ACC112 (cell line): ENCODE results near the gene TMC2.
A peak's percentile ranks its signal among the peaks of the same experiment; 100 is the strongest.
"Not testable (repeated sequence)": the region's sequence is repeated elsewhere in the genome, so short reads cannot be mapped to it uniquely, and the experiment has no call there.

Source experiments
- H2AFZ ChIP-seq: fragments of 200-600 bp; sonication (generic); one replicate; pipeline ENCODE4 v1.6.0; 2017; ENCODE audit warnings: antibody characterized with exemption, low read length; ENCODE audit not compliant: unreplicated experiment
- H3K27ac ChIP-seq: fragments of 200-600 bp; sonication (generic); 2 replicates; pipeline ENCODE4 v1.5.1; 2014; ENCODE audit warnings: low read depth, mild to moderate bottlenecking, antibody characterized with exemption, low read length, moderate library complexity
- H3K27me3 ChIP-seq: fragments of 200-600 bp; sonication (generic); 2 replicates; pipeline ENCODE4 v1.6.1; 2014; ENCODE audit warnings: mild to moderate bottlenecking, antibody characterized with exemption, low read length, moderate library complexity, mixed read lengths; ENCODE audit not compliant: insufficient read depth
- H3K36me3 ChIP-seq: fragments of 200-600 bp; sonication (generic); 2 replicates; pipeline ENCODE4 v1.6.1; 2016; ENCODE audit warnings: mild to moderate bottlenecking, antibody characterized with exemption, low read length, moderate library complexity, mixed read lengths; ENCODE audit not compliant: insufficient read depth
- H3K4me1 ChIP-seq: fragments of 200-600 bp; sonication (generic); one replicate; pipeline ENCODE4 v1.6.1; 2016; ENCODE audit warnings: low read length, mixed read lengths; ENCODE audit not compliant: insufficient read depth, unreplicated experiment, control insufficient read depth
- H3K4me3 ChIP-seq: fragments of 200-600 bp; sonication (generic); 2 replicates; pipeline ENCODE4 v1.5.1; 2014; ENCODE audit warnings: mild to moderate bottlenecking, low read depth, low read length
- H3K79me2 ChIP-seq: fragments of 200-600 bp; sonication (generic); one replicate; pipeline ENCODE4 v1.6.0; 2016; ENCODE audit warnings: low read length; ENCODE audit not compliant: control insufficient read depth, unreplicated experiment, insufficient read depth

Gene TMC2

GRCh38 chr20:2663364-2663886 is 127.1 kb downstream of the TMC2 start:
- Histone ChIP-seq H3K27ac (no peak overlapping the region), H3K27me3 (peaks cover under 1% of the 10 kb centered on the region), H2AFZ (peak overlapping the region; percentile 45), H3K79me2 (peaks cover 9% of the 10 kb centered on the region), H3K4me3 (peak overlapping the region; percentile 87), H3K4me1 (peaks cover 9% of the 10 kb centered on the region), H3K36me3 (no peaks in the 10 kb centered on the region)

DNA sequence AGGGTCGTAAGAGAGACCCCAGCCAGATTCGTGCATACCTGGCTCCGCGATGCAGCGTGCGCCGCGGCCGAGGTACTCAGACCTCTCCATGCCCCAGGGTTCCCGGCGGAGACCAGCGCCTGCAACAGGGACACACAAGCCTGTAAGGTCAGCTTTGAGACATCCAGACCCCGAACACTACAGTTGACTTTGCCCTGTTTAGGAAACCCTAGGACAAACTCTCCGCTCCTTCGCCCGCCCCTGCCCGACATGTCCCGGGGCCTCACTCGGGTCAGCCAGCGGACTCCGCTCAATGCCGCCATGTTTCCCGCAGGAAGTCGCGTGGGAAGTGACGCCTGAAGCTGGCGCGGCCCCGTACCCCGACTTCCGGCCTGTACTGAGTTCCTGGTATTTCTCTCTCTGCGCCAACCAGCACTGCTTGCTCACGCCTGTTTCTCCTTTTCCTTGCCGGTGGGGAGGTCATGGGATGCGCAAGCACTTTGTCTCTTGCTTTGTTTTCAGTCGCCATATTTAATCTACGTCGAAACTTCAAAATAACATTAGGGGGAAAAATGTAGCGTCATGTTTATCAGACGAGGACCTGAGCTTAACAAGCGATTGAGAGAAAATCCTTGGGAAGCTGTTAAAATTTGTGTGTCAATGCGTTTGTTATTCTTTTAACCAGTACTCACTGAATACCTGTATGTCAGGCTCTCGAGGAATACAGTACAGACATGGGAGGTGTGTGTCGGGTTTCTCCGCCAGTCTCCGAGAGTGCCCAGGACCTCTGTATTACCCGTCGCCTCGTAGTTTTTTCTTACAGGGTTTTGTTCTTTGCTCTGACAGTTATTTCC is 127.7 kb downstream of the TMC2 start, which contains the start of gene IDH3B:
IDH3B (minus strand) TSS at position 330 of the 833 bp plus-strand sequence; CDS start at position 302, 28 bp downstream.
- peaks cover 9% of the 10 kb centered on the region for H3K79me2 ChIP-seq
- peak within 1 kb of the TSS; percentile 80 for H3K27ac ChIP-seq
- H3K4me3 ChIP-seq, result peak within 1 kb of the TSS; percentile 87
- H3K27me3 ChIP-seq, result peaks cover 5% of the 10 kb centered on the region
- no peaks in the 10 kb centered on the region for H3K36me3 ChIP-seq
- peaks cover 9% of the 10 kb centered on the region for H3K4me1 ChIP-seq
- peak within 1 kb of the TSS; percentile 89 for H2AFZ ChIP-seq

DNA sequence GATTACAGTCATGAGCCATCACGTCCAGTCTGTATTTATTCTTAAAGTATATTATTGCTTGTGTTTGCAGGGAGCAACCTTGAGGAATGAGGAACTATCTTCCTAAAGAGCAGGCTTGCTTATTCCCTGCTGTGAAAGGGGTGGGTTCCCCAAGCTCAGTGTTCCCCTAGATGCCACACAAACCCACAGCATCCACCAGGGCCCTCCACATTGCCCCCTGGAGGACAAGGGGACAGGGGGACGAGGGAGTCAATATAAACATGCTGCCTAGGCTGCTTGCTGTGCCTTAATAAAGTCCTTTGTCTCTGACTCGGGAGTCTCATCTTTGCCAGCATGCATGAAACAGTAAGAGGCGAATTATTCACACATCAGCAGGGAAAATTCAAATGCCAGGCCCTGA is 135.6 kb downstream of the TMC2 start:
- H2AFZ ChIP-seq, result no peak overlapping the region
- H3K27ac ChIP-seq, result no peak overlapping the region
- H3K27me3 ChIP-seq, result peaks cover 5% of the 10 kb centered on the region
- no peaks in the 10 kb centered on the region for H3K4me1 ChIP-seq
- no peak overlapping the region for H3K4me3 ChIP-seq
- H3K36me3 ChIP-seq, result no peaks in the 10 kb centered on the region
- H3K79me2 ChIP-seq, result no peaks in the 10 kb centered on the region

DNA sequence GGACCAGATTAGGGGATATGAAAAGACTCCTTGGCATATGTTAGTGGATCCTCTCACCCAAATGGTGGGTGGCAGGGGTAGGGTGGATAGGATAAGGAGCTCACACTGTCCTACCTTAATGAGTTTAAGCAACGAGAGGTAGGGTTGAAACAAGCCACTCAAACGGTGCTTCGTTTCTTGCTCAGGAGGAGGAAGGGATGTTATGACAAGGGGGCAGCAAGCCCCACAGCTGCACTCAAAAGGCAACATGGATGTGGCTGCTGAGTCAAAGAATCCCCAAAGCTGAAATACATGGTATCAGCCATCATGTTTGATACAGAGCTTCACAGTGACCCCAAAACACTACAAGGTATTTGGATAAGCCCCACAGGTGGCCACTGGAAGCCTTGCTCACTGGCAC is 136.1 kb downstream of the TMC2 start:
- Histone ChIP-seq H3K4me1 (no peaks in the 10 kb centered on the region), H3K27ac (no peak overlapping the region), H3K4me3 (no peak overlapping the region), H3K27me3 (peaks cover 9% of the 10 kb centered on the region), H3K79me2 (no peaks in the 10 kb centered on the region), H3K36me3 (no peaks in the 10 kb centered on the region), H2AFZ (no peak overlapping the region)

DNA sequence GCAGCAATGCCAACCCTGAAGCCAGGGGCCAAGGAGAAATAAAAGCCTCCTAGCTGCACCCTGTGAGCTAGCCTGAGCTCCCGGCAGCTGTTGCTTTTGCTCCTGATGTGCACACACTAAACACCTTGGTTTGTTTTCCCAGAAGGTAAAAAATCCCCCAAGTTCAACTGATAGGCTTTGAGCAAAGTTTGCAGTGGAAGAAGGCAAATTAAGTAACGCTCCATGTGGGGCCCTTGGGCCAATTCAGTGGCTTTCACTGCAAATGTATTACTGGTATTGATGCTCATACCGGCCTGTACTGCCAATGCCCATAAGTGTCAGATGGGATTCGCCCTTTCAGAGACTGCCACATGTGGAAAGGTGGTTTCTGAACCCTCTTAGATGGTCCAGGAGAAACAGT is 137.1 kb downstream of the TMC2 start:
- no peak overlapping the region for H3K4me3 ChIP-seq
- H3K36me3 ChIP-seq, result no peaks in the 10 kb centered on the region
- H3K27ac ChIP-seq, result no peak overlapping the region
- H3K4me1 ChIP-seq, result no peaks in the 10 kb centered on the region
- peaks cover 14% of the 10 kb centered on the region for H3K27me3 ChIP-seq
- H3K79me2 ChIP-seq, result no peaks in the 10 kb centered on the region
- no peak overlapping the region for H2AFZ ChIP-seq

GRCh38 chr20:2680046-2680445 is 143.7 kb downstream of the TMC2 start:
- H3K4me1 ChIP-seq, result no peaks in the 10 kb centered on the region
- H3K27ac ChIP-seq, result no peak overlapping the region
- H3K4me3 ChIP-seq, result no peak overlapping the region
- no peaks in the 10 kb centered on the region for H3K79me2 ChIP-seq
- H3K36me3 ChIP-seq, result no peaks in the 10 kb centered on the region
- peaks cover 32% of the 10 kb centered on the region for H3K27me3 ChIP-seq
- no peak overlapping the region for H2AFZ ChIP-seq

DNA sequence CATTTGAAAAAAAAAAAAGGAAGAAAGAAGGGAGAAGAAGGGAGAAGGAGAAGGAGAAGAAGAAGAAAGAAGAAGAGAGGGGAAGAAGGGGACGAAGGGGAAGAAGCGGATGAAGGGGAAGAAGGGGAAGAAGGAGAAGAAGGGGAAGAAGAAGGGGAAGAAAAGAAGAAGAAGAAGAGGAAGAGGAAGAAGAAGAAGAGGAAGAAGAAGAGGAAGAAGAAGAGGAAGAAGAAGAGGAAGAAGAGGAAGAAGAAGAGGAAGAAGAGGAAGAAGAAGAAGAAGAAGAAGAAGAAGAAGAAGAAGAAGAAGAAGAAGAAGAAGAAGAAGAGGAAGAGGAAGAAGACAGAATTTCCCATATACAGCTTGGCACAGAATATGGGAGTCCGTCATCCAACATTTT is 145.7 kb downstream of the TMC2 start:
- peaks cover 49% of the 10 kb centered on the region for H3K27me3 ChIP-seq
- H3K4me1 ChIP-seq, H3K36me3 ChIP-seq, H3K27ac ChIP-seq, H2AFZ ChIP-seq, H3K79me2 ChIP-seq, H3K4me3 ChIP-seq: not testable (repeated sequence)

DNA sequence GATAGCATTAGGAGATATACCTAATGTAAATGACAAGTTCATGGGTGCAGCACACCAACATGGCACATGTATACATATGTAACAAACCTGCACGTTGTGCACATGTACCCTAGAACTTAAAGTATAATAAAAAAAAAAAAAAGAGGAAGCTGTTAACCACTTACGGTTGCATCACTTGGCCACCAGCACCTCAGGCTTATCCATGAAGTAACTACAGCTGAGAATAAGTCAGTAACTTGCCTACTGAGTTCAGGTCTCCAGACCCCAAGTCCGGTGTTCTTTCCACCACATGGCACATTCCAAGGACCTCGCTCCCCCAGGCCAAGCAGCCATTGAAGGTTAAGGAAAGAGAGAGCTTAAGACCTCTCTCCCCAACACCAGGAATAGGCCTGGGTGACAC is 148.4 kb downstream of the TMC2 start:
- not testable (repeated sequence) for H3K79me2 ChIP-seq, H3K36me3 ChIP-seq, H3K4me1 ChIP-seq, H3K27ac ChIP-seq, H3K4me3 ChIP-seq, H2AFZ ChIP-seq
- peaks cover 42% of the 10 kb centered on the region for H3K27me3 ChIP-seq

DNA sequence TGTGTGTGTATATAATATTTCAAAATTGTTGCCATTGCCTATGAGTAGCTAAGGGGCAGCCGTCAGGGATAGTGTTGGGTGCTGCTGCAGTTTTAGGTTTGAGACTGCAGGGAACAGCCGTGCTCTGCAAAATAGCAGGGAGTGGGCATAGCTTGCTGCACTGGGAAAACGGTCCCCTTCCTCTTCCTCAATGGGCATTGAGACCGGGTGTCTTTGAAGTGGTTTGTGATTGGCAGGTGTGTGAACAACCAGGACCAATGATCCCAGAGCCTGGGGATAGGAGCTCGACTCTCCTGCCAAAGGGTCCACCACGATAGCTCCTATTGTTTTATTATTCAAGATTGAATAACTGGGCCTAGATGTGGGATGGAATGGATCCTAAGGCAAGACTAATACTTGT is 151.1 kb downstream of the TMC2 start:
- no peak overlapping the region for H3K27ac ChIP-seq
- H3K36me3 ChIP-seq, result no peaks in the 10 kb centered on the region
- H3K79me2 ChIP-seq, result no peaks in the 10 kb centered on the region
- peaks cover 46% of the 10 kb centered on the region for H3K27me3 ChIP-seq
- H2AFZ ChIP-seq, result no peak overlapping the region
- H3K4me1 ChIP-seq, result no peaks in the 10 kb centered on the region
- no peak overlapping the region for H3K4me3 ChIP-seq

DNA sequence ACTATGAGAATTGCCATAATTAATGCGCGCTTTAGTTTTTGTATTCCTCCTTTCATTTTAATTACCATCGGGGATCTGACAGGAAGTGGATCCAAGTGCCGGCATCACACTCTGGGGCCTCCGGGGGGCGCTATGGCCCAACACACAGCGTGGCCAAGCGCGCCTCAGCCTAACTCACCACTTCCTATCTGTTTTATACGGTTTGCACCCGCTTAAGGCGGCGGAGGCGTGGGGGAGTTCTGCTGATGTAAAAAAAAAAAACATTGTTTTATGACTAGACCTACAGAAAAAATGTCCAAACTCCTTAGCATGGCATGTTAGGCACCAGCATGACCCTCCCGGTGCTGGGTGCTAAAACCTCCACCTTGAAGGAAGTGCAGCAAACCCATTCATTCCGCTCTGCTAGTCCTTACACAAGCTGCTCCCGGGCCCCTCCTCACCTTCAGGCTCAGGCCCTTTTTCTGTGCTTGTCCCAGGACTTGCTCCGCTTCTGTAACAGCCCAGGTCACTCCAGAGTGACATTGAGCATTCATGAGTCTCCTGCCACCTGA is 151.7 kb downstream of the TMC2 start:
- H3K4me3 ChIP-seq, result no peak overlapping the region
- H3K27me3 ChIP-seq, result peaks cover 46% of the 10 kb centered on the region
- H2AFZ ChIP-seq, result no peak overlapping the region

DNA sequence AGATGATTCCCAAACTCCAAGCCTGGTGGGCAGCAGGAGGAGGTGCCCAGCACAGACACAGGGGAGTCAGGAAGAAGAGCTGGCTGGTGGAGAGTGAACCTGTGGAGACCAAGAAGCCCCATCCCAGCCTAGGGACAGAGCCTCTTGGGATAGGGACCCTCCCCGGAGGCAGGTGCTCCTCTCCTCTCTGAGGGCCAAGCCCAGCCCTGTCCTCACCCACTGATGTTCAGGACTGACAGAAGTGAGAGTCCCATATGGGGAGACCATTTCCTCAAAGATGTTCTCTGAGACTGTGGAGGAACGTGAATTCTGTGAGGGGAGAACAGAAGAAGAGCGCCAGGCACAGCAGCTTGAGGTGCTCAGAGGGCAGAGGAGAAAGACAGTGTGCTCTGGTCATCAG is 153.8 kb downstream of the TMC2 start:
- Histone ChIP-seq H2AFZ (no peak overlapping the region), H3K4me3 (no peak overlapping the region), H3K79me2 (no peaks in the 10 kb centered on the region), H3K36me3 (no peaks in the 10 kb centered on the region), H3K27ac (no peak overlapping the region), H3K27me3 (peaks cover 66% of the 10 kb centered on the region), H3K4me1 (no peaks in the 10 kb centered on the region)

More for the DNA sequence above, 151.7 kb downstream of the TMC2 start:
- no peaks in the 10 kb centered on the region for H3K4me1 ChIP-seq
- no peak overlapping the region for H3K27ac ChIP-seq
- H3K36me3 ChIP-seq, result no peaks in the 10 kb centered on the region
- H3K79me2 ChIP-seq, result no peaks in the 10 kb centered on the region
